Calu3 (cell line): ENCODE results near the gene ZNF462. TPM values are rescaled to one million over a fixed set of nuclear protein-coding genes. Genes with fewer than 3 reads are reported as not detected.

Experiments used
- BruUV-seq: library from RNA; stranded (reverse); fragments of 400-500 nt; replicated peaks from 2 replicates; lab custom pipeline; 2021; lab: Mats Ljungman, UMichigan
- CTCF ChIA-PET: fragments of 300-600 bp; sonication (Branson Sonifier 250); formaldehyde crosslinking; loops from one replicate; lab custom pipeline; 2022; ENCODE audit warnings: antibody characterized with exemption; lab: Charles Lee
- DNase-seq: peaks from one replicate; pipeline ENCODE4 v3.0.0; 2022
- H3K27ac Mint-ChIP-seq: one replicate; pipeline ENCODE4 v1.8.0; 2022; ENCODE audit warnings: mixed read lengths; ENCODE audit not compliant: unreplicated experiment
- H3K27me3 Mint-ChIP-seq: one replicate; pipeline ENCODE4 v1.8.0; 2022; ENCODE audit warnings: mixed read lengths; ENCODE audit not compliant: unreplicated experiment
- H3K36me3 Mint-ChIP-seq: one replicate; pipeline ENCODE4 v1.8.0; 2022; ENCODE audit warnings: mild to moderate bottlenecking, moderate library complexity, mixed read lengths; ENCODE audit not compliant: insufficient read depth, unreplicated experiment
- H3K4me1 Mint-ChIP-seq: one replicate; pipeline ENCODE4 v1.8.0; 2022; ENCODE audit warnings: mild to moderate bottlenecking, low read depth, mixed read lengths; ENCODE audit not compliant: unreplicated experiment
- H3K4me3 Mint-ChIP-seq: one replicate; pipeline ENCODE4 v1.8.0; 2022; ENCODE audit warnings: mild to moderate bottlenecking, low read depth, moderate library complexity, mixed read lengths; ENCODE audit not compliant: unreplicated experiment
- H3K9me3 Mint-ChIP-seq: one replicate; pipeline ENCODE4 v1.8.0; 2022; ENCODE audit warnings: low read depth, mixed read lengths; ENCODE audit not compliant: unreplicated experiment
- intact Hi-C: fragments of 100-400 bp; cut with micrococcal nuclease; formaldehyde crosslinking; loops from one replicate; pipeline ENCODE4 v1.10.0; 2022; ENCODE audit not compliant: unreplicated experiment
- total RNA-seq: library from RNA; stranded (reverse); gene quantifications from 2 replicates; pipeline ENCODE4 v1.2.3, GENCODE V29; 2022
- TF ChIP-seq, protein P1 (sequence below): fragments of 200-600 bp; IDR thresholded peaks from one replicate; pipeline ENCODE4 v1.8.0; 2022; ENCODE audit warnings: antibody characterized with exemption; ENCODE audit not compliant: unreplicated experiment

ZNF462 gene
- total RNA-seq, 1 experiment from 2014 or later: 48.0 TPM

DNA sequence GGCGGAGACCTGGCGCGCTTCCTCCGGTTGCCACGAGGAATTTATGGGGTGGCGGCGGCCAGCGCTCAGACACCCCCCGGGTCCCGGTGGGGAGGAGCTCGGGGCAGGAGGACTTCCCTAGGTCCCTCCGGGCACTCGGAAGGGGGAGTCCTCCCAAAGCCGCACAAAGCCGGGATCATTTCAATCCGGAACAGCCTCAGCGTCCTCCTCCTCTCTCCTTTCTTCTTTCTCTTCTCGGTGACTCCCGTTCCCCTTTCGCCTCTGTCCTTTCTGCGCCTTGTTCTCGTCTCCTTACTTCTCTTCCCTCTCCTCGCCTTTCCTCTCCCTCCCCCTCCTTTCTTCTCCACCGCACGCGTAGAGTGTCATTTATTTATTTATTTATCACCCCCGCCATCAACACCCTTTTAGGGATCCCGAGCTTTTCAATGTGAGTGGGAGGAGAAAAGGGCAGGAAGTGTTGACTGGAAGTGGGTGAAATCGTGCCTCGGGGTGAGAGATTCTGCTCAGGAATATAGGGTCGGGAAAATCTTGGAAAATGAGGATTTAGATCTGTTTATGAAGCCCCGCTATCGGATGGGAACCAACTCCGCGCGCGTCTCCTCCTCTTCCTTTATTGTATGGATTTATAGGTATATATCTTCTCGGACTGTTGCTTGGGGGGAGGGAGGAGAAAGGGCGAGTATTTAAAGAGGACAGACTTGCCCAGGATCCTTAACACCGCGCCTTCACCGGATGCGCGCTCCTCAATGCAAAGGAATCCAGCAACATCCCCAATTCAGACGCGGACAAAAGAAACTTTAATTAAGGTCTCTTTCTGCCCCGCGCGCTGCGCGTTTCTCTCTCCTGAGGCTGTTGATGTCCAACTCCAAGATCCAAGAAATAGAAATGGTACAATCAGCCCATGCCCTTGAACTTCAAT is 2.0 kb upstream of the ZNF462 start:
- peak overlapping the region; percentile 83 for H3K27ac Mint-ChIP-seq
- intact Hi-C loops: loop anchor here (5.0 to 10.0 kb wide), 3 partner anchors 144 to 959 kb away; no protein-coding TSS in a partner anchor
- peaks cover 58% of the 10 kb centered on the region for H3K36me3 Mint-ChIP-seq
- TF ChIP-seq, protein P1, sequence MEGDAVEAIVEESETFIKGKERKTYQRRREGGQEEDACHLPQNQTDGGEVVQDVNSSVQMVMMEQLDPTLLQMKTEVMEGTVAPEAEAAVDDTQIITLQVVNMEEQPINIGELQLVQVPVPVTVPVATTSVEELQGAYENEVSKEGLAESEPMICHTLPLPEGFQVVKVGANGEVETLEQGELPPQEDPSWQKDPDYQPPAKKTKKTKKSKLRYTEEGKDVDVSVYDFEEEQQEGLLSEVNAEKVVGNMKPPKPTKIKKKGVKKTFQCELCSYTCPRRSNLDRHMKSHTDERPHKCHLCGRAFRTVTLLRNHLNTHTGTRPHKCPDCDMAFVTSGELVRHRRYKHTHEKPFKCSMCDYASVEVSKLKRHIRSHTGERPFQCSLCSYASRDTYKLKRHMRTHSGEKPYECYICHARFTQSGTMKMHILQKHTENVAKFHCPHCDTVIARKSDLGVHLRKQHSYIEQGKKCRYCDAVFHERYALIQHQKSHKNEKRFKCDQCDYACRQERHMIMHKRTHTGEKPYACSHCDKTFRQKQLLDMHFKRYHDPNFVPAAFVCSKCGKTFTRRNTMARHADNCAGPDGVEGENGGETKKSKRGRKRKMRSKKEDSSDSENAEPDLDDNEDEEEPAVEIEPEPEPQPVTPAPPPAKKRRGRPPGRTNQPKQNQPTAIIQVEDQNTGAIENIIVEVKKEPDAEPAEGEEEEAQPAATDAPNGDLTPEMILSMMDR: no peak
- no peaks in the 10 kb centered on the region for H3K9me3 Mint-ChIP-seq
- peak; percentile 25 for DNase-seq
- H3K27me3 Mint-ChIP-seq: no peaks in the 10 kb centered on the region
- H3K4me3 Mint-ChIP-seq: peak overlapping the region; percentile 87
- CTCF ChIA-PET: no interaction called here
- peaks cover 17% of the 10 kb centered on the region for H3K4me1 Mint-ChIP-seq
- no TSS peak for BruUV-seq

DNA sequence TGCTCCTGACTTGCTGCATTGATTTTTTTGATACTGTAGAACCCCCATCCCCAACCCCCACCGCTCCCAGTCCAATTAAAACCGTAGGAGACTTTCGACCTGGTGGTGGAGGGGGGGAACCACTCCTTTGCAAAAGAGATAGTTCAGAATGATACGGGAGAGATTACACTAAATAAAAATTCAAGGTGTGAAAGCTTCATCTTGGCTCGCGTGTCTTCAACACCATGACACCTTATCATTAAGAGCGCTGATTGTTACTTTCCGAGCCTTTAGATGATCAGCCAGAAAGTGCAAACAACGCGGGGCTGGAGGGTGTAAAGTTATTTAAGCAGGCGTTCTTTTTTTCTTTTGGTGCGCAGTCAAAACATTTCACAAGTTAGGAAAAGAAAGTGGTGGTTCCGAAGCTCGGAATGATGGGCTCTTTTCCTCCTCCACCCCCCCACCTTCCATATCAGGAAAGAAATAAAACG is 1.3 kb upstream of the ZNF462 start:
- Mint-ChIP-seq H3K4me3 (peak overlapping the region; percentile 87), H3K4me1 (peaks cover 23% of the 10 kb centered on the region), H3K27me3 (no peaks in the 10 kb centered on the region), H3K9me3 (no peaks in the 10 kb centered on the region), H3K36me3 (peaks cover 58% of the 10 kb centered on the region), H3K27ac (peak overlapping the region; percentile 83)
- intact Hi-C loops: loop anchor here (2.0 to 10.0 kb wide), 4 partner anchors 144 to 959 kb away; no protein-coding TSS in a partner anchor
- DNase-seq: no peak
- TF ChIP-seq, protein P1: no peak
- BruUV-seq: no TSS peak
- CTCF ChIA-PET: no interaction called here

DNA sequence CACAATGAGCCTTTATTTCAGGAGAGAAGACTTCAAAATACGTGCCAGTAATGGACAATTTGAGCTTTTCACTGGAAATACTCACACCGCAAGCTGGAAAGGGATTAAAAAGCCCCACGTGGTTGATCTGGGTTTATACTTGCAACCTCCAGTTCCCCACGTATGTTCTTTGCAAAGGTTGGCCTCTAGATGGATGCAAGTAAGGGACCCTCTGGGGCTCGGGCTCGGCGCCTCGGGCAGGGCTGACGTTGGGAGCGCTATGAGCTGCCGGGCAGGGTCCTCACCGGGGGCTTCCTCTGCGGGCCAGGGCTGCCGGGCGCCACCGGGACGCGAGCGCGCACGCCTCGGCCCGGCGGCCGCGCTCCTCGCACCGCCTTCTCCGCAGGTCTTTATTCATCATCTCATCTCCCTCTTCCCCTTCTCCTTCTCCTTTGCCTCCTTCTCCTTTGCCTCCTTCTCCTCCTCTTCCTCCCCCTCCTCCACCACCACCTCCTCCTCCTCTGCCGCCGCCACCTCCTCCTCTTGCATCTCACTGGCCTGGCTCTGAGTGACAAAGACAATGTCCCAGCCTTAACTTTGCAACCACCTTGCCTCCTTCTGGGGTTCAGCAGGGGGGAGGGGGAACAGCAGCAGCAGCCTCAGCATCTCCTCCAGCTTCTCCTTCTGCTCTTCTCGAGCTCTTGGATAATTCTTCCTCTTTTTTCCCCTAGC is 701 bp upstream of the ZNF462 start:
- peak overlapping the region; percentile 87 for H3K4me3 Mint-ChIP-seq
- peak overlapping the region; percentile 83 for H3K27ac Mint-ChIP-seq
- peak; percentile 37 for DNase-seq
- CTCF ChIA-PET: interaction anchor here (0.7 kb wide), 1 partner anchor 60 kb away, joined by 7 read pairs; no protein-coding TSS in a partner anchor
- H3K36me3 Mint-ChIP-seq: peaks cover 58% of the 10 kb centered on the region
- H3K27me3 Mint-ChIP-seq: no peaks in the 10 kb centered on the region
- TF ChIP-seq, protein P1: no peak
- peaks cover 23% of the 10 kb centered on the region for H3K4me1 Mint-ChIP-seq
- intact Hi-C loops: loop anchor here (2.0 to 10.0 kb wide), 4 partner anchors 145 to 960 kb away; no protein-coding TSS in a partner anchor
- H3K9me3 Mint-ChIP-seq: no peaks in the 10 kb centered on the region
- no TSS peak for BruUV-seq
